Measurements from ENCODE around the gene MRPL34.
"Not testable (repeated sequence)": the region's sequence is repeated elsewhere in the genome, so short reads cannot be mapped to it uniquely, and the experiment has no call there.

Gene MRPL34

DNA sequence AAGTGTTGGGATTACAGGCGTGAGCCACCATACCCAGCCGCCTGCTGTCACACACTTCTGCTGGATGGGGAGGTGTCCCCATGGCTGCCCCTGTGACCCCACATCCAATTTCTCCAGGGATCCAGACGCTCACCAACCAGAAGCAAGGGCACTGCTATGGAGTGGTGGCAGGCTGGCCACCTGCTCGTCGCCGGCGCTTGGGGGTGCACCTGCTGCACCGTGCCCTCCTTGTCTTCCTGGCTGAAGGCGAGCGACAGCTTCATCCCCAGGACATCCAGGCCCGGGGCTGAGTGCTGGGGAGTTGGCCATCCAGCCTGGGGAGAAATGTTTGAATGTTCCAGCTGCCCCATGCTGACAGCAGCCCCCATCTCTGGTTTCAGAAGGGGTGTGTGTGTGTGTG lies 19.4 kb upstream of the MRPL34 start:
- DNase-seq, result no peak

DNA sequence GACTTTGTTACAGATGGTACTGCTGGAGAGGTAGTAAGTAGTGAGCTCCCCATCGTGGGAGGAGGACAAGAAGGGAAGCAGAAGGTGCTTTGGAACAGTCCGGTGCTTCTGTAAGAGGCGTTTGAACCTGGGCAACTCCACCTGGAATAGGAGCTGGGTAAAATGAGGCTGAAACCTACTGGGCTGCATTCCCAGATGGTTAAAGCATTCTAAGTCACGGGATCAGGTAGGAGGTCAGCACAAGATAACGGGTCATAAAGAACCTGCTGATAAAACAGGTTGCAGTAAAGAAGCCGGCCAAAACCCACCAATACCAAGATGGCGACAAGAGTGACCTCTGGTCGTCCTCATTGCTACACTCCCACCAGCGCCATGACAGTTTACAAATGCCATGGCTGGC lies 18.9 kb upstream of the MRPL34 start:
- no peak for DNase-seq

DNA sequence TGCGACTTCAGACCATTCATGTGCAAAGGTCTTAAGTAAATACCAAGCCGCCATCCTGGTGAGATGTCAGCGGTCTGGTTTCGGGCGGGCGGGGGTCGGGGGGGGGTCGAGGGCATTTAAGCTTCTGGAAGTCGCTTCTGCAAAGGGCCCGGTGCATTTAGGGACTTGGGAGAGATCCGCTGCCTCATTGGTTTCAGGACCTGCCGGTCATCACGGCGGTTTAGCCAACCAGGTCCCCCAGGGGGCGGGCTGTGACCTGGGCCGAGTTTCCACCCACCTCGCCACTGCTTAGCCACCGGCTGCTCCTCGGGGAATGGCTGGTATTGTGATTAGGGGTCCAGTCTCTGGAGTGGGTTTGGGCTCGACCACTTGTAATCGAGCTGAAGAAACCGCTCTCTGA lies 16.2 kb upstream of the MRPL34 start:
- DNase-seq, result peak; percentile 7 to 72

DNA sequence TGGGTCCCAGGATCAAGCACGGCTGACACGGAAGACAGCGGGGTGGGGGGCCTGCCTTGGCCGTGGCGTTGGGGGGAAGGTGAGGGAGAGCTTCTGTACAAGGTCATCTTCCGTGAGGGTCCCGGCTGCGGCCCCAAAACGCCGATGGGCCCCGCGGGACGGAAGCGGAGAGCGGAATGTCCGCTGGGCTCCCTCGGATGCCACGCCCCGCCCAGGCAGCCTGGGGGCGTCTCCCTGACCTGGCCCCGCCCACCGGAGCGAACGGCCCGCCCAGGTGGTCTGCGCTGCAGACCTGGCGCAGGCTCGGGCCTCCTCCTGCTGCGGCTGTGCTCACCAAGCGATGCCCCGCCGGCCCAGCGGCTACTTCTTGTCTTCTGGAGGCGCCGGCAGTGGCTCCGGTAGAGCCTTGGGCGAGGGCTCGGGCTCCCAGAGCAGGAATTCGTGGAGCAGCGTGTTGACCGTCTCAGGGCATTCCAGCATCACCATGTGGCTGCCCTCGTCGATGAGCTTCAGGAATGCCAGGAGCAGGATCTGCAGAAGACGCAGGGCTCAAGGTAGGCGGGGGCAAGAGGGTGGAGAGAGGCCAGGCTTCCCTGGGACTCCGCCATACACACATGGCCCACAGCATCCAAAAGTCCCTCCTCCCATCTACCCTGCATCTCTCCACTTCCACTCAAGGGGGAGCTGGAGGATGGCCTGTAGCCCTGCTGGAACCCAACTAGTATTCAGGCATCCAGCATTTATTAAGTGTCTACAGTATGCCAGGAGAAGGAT lies 13.2 kb upstream of the MRPL34 start:
- DNase-seq, result peak; percentile 75 to 79

DNA sequence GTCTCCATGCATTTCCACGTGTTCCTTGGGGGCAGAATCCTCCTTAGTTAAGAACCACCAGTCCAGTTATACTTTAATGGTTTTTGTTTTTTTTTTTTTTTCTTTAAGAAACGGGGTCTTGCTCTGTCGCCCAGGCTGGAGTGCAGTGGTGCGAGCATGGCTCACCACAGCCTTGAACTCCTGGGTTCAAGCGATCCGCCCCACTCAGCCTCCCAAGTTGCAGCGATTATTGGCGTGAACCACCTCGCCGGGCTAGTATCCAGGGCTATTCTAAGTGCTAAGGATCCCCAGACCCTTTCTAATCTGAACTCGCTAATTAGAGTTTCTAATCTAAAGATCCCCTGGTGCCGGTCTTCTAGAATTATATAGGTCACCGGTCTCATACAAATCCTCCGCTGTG lies 12.1 kb upstream of the MRPL34 start:
- no peak for DNase-seq

DNA sequence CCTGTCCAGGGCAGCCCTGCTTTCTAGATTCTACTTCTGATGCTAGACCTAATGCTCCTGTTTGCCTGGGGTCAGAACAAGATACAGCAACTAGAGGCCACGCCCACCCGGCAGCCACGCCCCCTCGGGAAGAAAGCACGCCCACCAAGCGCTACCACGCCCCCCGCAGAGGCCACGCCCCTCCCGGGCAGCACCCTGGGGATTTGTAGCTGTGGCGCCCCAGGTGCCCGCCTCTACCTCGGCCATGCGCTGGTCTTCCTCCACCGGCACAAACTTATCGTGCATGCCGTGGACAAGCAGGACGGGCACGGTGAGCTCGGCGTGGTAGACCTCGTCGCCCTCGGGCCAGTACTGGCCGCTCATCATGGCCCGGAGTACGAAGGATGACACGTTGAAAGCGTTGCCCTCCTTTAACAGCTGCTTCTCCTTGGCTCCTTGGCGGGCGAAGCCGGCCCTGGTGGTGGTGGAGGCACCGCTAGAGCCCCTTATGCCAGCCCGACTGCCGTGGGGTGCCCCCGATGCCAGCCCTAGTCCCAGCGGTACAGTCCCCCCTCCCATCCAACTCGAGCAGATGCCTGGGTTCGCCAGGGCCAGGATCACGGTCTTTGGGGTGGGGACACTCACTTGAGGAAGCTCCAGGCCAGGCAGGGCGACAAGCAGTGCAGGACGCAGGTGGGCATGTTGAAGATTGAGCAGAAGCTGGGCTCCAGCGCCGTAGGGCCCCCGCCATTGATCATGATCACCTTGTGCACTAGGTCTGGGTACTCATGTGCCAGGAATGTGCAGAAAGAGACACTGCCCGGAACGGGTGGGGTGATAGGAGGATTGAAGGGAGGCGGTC lies 11.4 kb upstream of the MRPL34 start:
- peak in 1 of 2 experiments; percentile 48 for DNase-seq

DNA sequence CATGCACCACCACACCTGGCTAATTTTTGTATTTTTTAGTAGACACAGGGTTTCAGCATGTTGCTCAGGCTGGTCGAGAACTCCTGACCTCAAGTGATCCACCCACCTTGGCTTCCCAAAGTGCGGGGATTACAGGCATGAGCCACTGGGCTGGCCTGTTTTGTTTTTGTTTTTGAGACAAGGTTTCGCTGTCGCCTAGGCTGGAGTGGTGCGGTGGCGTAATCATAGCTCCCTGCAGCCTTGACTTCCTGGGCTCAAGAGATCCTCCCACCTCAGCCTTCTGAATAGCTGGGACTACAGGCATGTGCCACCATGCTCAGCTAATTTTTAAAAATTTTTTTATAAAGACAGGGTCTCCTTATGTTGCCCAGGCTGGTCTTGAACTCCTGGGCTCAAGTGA lies 10.1 kb upstream of the MRPL34 start:
- DNase-seq, result not testable (repeated sequence)

DNA sequence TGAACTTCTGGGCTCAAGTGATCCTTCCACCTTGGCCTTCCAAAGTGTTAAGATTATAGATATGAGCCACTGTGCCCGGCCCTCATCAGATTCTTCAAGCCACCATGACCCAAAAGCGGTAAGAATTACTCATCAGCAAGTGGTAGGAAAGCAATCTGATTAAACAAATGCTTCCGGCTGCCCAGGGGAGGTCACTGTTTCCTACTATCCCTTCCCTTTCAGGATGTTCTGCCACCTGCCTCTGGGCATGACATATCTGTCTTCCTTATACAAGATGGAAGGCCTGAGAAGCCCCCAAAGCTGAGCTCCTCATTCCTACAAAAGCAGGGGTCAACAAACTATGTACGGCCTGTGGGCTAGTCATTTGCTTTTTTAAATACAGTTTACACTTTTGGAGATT lies 9.4 kb upstream of the MRPL34 start:
- DNase-seq, result no peak

DNA sequence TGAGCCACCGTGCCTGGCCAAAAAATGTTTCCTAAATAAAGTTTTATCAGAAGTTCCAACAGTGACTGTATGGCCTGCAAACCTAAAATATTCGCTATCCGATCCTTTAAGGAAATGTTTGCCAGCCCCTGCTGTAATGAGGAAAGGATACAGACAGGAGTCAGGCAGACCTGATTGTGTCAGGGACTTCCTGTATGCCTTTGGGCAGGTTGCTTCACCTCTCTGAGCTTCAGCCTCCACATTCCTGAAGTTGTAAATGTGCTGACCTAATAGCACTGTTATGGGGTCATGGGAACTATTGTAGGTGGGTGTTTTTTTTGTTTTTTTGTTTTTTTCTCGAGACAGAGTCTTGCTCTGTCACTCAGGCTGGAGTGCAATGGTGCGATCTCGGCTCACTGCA lies 8.7 kb upstream of the MRPL34 start:
- no peak for DNase-seq

DNA sequence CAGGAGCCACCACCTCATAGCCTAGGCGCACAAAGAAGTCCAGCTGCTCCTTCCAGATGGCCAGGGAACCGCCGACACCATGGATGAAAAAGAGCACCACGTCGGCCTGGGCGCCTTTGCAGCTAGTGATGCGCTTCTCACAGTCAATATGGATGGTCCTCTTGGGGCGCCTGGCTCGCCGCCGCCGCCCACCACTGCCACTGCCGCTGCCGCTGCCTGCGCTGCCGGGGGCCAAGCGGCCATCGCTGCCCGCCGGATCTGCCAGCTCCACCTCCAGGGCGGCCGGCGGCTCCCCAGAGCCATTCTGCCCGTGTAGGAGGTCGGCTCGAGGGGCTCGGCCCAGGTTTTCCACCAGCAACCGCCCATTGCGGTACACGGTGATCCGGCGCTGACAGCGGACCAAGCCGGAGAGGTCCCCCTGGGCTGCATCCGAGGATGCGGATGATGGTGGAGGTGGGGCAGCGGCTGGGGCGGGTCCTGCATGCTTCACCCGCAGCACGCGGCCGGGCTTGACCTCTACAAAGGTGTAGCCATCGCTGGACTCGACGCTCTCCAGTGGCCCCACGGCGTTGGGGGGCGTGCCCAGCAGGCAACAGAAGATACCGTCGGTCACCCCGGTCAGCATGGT lies 4.6 kb upstream of the MRPL34 start:
- no peak for DNase-seq

DNA sequence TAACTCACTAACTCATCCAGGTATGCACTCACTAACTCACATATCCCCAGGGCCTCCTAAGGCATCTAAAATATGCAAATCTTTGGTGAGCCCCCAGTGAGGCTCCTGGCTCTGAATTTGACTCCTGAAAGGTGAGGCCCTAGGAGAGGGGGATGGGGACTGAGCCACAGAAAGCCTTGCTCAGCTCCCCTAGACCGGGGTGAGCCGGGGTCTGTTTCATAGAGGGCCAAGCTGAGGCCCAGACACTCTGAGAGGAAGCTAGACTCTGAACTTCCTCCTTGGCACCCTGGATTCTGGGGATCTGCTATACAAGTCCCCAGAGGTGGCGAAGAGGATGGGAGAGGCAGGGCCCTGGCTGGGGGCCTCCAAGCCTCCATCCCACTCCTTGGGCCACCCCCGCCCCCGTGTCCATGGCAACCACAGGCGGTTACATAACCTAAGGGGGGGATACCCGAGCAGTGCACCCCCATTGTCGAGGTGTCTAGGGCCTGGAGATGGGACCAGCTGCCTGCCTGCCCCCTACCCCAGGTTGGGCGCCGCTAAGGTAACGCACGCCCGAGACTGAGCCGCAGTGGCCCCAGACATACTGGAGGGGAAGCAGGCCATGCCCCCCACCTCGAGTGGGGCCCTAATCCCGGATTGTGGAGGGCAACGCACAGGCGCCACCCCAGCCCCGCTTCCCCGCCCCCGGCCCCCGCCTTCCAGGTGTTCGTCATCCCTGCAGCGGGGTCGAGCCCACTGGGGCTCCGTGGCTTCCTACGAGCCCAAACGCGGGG lies 3.1 kb upstream of the MRPL34 start:
- peak; percentile 80 to 82 for DNase-seq

DNA sequence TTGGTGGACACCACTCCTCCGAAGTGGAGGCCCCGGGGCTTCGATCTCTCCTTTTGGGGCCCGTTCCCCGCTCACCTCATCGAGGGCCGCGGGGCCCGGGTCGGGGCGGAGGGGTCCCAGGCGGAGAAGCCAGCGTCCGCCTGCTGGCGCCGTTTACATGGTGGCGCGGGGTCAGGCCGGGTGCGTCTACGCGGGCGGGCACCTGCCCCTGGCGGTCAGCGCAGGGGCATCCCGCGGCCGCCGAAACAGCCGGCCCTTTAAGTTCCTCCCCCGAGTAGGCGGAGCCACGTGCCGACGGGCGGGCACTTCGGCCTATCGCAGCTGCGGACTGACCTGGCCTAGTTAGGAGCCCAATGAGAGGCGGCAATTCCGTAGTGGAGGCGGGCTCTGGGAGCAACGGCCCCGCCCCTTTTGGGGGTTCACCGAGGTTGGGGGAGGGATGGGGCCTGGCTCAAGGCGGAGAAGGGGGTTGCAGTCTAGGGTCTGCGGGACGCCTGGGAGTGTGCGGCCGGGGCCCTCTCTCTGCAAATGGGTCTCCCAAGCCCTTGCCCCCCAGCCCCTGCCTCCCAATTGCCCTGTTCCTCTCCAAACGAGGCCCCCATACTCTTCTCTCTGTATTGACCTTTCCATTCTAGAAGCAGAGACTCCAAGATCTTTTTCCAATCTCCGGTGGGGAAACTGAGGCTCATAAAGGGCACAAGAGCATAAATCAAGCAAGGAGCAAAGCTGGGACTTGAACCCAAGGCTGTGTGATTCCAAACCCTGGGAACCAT lies 2.3 kb upstream of the MRPL34 start, which contains the start of gene ABHD8:
Gene ABHD8, minus strand, starts transcription at position 259 of the 773 bp plus-strand sequence. CDS start 1,809 bp downstream, outside the sequence.
- peak; percentile 63 to 92 for DNase-seq

DNA sequence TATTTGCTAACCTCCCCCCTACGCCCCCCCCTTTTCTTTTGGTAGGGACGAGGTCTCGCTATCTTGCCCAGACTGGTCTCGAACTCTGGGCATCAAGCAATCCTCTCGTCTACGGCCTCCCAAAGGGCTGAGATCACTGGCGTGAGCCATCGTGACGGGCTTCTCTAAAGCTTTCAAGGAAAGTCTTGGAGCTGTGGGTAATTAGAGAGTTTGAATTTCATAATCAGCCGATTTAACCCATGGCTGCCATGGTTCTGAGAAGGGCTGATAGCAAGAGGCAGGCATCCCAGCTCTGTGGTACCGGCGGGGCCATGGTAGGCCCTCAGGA lies 1.8 kb upstream of the MRPL34 start:
- DNase-seq, result no peak

DNA sequence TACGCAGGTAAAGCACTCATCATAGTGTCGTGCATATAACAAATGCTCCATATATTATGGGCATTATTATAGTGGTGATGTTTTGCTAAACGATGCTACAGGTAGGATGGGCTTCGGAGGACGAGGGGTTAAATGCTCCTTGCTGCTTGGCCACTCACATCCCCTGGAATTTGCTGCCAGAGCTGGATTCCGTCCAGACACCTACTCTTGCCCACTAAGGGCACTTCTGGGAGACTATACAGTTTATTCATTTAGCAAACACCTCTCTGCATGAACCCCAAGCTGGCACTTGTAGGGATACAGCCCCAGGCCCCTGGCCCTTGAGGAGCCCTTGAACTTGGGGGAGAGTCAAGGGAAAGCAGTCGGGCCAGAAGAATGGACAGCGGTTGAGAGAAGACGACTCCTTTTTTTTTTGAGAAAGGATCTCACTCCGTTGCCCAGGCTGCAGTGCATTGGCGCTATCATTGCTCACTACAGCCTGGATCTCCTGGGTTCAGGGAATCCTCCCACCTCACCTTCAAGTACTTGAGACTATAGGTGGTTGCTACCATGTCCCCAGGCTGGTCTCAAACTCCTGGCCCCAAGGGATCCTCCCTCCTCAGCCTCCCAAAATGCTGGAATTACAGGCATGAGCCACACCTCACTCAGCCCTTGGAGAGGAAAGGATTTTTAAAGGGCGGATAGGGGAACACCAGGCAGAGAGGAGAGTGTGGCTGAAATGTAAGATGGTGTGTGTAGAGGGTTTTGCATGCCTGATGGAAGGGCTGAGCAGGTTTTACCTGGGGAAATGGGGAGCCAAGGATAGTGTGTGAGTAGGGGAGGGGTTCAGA lies 1.1 kb upstream of the MRPL34 start:
- no peak for DNase-seq

DNA sequence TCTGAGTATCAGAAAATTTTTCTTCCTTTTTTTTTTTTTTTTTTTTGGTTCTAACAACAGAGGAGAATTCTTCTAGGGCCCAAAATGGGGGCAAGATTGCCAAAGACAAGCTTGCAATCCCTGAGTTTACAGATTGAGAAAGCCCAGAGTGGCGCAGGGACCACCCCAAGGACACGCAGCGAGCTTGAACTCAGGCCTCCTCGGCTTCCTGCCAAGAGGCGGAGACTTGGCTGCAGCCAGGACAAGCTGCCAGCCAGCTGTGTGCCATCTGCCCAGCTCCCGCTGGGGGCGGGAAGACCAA lies 506 bp upstream of the MRPL34 start:
- DNase-seq, result no peak

DNA sequence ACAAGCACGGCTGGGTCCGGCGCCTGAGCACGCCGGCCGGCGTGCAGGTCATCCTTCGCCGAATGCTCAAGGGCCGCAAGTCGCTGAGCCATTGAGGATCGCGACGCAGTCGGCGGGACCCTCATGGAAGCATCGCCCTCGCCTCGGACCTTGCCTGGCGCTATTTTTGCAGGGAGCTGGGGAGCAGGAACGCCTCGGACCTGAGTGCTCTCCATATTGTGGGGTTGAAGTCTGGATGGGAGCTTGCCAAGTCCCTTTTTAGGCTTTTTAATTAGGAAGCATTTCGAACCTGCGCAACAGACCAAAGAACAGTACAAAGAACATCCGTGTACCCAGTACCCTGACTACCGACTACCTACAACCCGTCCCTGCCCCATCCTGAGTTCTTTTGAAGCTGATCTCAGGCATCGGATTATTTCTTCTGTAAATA lies 628 bp downstream of the MRPL34 start:
- DNase-seq, result no peak

DNA sequence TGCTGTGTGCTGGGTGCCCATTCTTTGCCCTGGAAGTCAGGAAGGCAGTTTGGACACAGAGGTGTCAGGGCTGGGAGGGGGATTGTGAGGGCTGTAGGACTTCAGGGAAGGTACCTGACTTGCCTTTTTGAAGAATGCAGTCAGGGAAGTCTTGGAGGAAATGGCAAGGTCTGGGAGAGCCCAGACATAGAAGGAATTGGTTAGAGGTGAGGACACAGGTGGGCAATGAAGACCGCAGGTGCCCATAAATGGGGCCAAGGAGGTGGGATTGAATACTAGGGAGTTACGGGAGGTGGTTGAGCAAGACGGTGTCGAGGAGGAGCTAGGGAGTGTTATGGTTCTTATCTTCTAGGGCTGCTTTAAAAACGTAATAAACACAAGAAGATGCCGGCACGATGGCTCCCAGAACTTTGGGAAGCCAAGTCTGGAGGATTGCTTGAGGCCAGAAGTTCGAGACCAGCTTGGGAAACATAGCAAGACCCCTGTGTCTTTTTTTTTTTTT lies 2.3 kb downstream of the MRPL34 start:
- no peak for DNase-seq

DNA sequence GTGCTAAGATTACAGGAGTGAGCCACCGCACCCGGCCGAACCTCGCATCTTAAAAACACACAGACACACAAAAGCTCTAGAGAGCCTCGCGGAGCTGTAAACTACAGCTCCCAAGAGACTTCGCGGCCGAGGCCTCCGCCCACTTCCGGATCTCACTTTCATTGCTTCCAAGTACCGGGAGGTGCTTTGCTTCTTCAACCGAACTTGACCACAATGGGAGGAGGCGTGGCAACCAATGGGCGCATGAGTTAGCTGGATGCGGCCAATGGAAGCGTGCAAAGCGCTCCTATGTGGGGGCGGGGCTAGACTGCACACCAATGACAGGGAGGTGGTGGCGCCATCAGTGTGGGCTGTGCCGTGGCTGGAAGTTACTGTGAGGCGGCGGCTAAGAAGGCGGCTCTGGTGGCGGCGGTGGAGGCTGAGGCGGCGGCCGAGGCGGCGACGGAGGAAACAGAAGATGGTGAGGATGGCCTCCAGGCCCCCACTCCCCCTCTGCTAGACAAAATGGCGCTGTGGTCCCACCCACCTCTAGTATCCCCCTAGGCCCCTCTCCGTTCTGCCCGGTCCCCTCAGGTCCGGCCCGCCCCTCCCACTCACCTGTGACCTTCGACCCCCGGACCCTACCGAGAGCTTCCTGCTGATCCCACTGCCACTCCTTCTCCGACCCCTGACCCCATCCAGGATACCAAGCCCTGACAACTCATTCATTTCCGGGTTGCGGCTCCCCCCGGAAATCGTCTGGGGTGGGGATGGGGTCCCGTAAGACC lies 3.7 kb downstream of the MRPL34 start, which contains the start of gene DDA1:
Gene DDA1, plus strand, starts transcription at position 366 of the 767 bp plus-strand sequence. Its CDS starts 92 bp downstream, at position 458.
- peak; percentile 97 to 99 for DNase-seq

DNA sequence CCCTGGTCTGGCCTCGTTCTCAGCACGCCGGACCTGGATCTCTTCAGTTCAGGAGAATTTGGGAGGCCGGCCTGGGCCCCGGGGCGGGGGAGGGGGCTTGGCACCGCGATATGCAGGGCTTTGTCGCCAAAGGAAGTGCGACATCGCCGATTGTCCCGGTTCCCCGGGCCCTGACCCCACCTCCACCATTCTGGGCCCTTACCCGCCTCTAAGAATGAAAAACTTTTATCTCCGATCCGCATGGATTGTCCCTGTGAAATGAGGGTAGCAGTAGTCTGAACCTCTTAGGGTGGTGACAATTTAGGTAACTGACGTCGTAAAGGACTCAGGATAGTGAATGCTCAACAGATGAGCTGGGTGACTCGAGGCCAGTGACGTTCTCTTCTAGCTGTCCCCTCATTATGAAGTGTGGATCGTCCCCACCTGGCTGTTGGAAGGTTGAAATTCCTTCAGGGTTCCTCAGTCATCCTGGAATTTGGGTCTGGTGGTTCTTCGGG lies 4.3 kb downstream of the MRPL34 start:
- DNase-seq, result no peak
